HG02763 (cell line): ENCODE measurements around the gene CACNA1B.
"Not testable (repeated sequence)": the region's sequence is repeated elsewhere in the genome, so short reads cannot be mapped to it uniquely, and the experiment has no call there.

Experiments
- ATAC-seq: cut with Tn5 transposase; IDR thresholded peaks from one replicate; pipeline ENCODE4 v1.9.1; 2021; ENCODE audit warnings: mild to moderate bottlenecking, moderate library complexity; ENCODE audit not compliant: unreplicated experiment

Gene CACNA1B

DNA sequence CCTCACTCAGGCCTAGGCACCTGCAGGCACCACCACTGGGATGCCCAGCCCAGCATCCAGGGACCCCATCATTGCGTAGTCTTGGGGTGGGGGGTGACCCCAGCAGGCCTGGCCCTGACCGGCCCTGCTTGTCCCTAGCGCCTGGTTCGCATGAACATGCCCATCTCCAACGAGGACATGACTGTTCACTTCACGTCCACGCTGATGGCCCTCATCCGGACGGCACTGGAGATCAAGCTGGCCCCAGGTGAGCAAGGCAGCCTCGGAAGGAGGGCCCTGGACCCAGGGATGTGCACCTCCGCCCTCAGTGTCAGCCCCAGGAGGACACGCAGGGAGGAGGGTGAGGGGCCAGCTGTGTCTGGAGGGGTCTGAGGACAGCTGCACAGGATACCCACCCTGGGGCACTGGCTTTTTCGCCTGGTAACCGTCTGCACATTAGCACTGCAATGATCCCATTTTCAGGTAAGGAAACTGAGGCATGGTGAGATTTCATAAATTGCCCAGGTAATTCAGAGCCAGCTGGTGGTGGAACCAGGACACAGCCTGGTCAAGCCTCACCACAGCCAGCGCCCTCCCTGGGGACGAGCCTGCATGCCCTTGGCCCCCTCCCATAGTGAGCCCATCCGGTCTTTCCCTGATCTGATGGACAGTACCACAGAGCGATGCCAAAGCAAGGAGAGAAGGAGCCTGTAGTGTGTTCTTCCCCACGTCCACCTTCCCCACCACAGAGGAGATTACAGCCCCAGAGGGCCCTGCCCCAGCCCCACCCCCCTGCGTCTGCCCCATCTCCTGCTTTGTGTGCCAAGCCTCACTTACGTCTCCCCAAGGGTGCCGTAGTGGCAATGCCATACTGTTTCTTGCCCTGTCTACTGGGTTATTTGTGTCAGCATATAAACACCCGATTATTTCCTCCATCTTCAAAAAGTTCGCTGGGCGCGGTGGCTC, 228.3 kb downstream of the CACNA1B start:
- ATAC-seq: no peak

- ATAC-seq: not testable (repeated sequence)
Measured at GRCh38 chr9:138107039-138107438, 229.5 kb downstream of the CACNA1B start.

- no peak for ATAC-seq
Measured at GRCh38 chr9:138111607-138112006, 234.0 kb downstream of the CACNA1B start.

GRCh38 chr9:138112090-138112748, 234.6 kb downstream of the CACNA1B start:
- ATAC-seq: no peak

- ATAC-seq: no peak
Measured at GRCh38 chr9:138112791-138113600, 235.4 kb downstream of the CACNA1B start.

GRCh38 chr9:138113701-138114325, 236.2 kb downstream of the CACNA1B start:
- not testable (repeated sequence) for ATAC-seq

GRCh38 chr9:138114501-138115245, 237.1 kb downstream of the CACNA1B start:
- no peak for ATAC-seq

- no peak for ATAC-seq
Measured at GRCh38 chr9:138115506-138115905, 237.9 kb downstream of the CACNA1B start.

- no peak for ATAC-seq
Measured at GRCh38 chr9:138116521-138116920, 238.9 kb downstream of the CACNA1B start.

GRCh38 chr9:138117101-138117750, 239.6 kb downstream of the CACNA1B start:
- ATAC-seq: no peak

GRCh38 chr9:138117836-138118235, 240.3 kb downstream of the CACNA1B start:
- ATAC-seq: no peak

DNA sequence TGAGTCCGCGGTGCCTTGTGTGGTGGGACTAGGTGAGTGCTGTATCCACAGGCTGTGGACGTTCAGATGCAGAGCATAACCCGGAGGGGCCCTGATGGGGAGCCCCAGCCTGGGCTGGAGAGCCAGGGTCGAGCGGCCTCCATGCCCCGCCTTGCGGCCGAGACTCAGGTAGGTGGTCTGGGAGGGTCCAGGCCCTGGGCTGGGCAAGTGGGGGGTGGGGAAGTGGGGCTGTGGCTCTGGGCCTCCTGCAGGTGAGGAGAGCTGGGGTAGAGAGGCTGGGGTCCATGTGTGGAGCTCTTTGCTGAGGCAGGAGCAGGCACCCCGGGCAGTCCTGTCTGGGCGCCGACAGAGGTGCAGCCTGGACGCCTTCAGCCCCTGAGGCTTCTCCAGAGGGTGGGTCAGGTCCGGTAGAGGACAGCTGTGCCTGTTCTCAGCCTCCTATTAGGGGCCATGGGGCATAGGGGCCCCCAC, 241.1 kb downstream of the CACNA1B start:
- ATAC-seq: no peak

DNA sequence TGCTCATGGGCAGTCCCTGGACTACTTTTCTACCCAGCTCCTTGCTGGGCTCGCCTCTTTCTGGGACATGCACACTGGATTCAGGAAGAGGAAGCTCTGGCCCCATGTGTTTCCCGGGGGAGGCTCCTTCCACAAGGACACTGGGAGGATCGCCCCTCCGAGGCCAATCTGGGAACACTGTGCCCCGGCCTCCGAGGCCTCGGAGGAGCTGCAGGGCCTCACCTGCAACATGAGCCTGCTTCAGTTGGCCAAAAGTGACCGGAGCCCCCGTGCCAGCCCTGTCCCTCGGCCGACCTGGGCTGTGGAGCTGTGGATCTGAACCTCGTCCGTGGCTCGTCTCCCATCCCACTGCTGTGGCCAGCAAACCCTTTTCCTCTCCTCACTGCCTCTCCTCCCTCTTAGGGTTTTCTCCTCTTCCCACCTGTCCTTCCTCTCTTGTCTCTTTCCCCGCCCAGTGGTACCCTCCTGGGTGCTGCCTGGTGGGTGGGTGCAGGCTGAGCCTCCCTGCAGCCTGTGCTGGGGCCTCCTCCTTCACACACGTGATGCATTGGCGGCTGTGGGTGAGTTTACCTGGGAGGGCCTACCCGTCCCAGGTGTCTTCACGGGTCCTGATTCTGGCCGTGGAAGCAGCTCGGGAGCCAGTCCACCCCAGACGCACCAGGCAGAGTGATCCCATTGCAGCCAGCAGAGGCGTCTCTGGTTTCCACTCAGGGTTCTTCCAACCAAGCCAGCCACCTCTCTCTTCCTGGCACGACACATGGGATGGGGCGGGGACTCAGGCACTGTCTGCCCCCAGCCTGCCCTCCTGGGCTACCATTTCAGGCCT, 241.8 kb downstream of the CACNA1B start:
- no peak for ATAC-seq

- no peak for ATAC-seq
Measured at GRCh38 chr9:138120072-138120471, 242.5 kb downstream of the CACNA1B start.

GRCh38 chr9:138120511-138121437, 243.2 kb downstream of the CACNA1B start:
- no peak for ATAC-seq

- ATAC-seq: no peak
Measured at GRCh38 chr9:138121438-138122050, 244.0 kb downstream of the CACNA1B start.

GRCh38 chr9:138122201-138122600, 244.6 kb downstream of the CACNA1B start:
- no peak for ATAC-seq
